Heart left ventricle (tissue), 16 donors: ENCODE results near the gene NPAS2. TPM values are rescaled to one million over a fixed set of nuclear protein-coding genes. Genes with fewer than 3 reads are reported as not detected.

Experiments used
- ATAC-seq, 4 donors: fragments of 200-7000 bp; cut with Tn5 transposase; one replicate each; pipeline ENCODE4 v1.9.1; 2020 to 2022; ENCODE audit warnings: moderate library complexity in 4 of 4, mild to moderate bottlenecking in 3 of 4, moderate number of reproducible peaks in 1 of 4
- DNase-seq, 5 donors: peaks; one replicate each; pipeline ENCODE4 v3.0.0-alpha.2; 2020
- H3K27ac ChIP-seq, 12 donors: fragments of 200-600 bp; sonication (generic) in 4 of 12; one replicate each; pipeline versions ENCODE4 v1.5.0 to v1.8.0; 2016 to 2022; ENCODE audit warnings: mild to moderate bottlenecking in 2 of 12
- H3K27me3 ChIP-seq, 9 donors: fragments of 200-600 bp; sonication (generic) in 2 of 9; one replicate each; pipeline versions ENCODE4 v1.5.1 to v1.8.0; 2016 to 2022; ENCODE audit warnings: mild to moderate bottlenecking in 3 of 9
- H3K36me3 ChIP-seq, 9 donors: fragments of 200-600 bp; sonication (generic) in 2 of 9; one replicate each; pipeline versions ENCODE4 v1.5.0 to v1.8.0; 2018 to 2022; ENCODE audit warnings: mild to moderate bottlenecking in 2 of 9
- H3K4me1 ChIP-seq, 12 donors: fragments of 200-600 bp; sonication (generic) in 4 of 12; one replicate each; pipeline versions ENCODE4 v1.5.0 to v1.8.0; 2016 to 2022; ENCODE audit warnings: mild to moderate bottlenecking in 3 of 12
- H3K4me3 ChIP-seq, 12 donors: fragments of 200-600 bp; sonication (generic) in 4 of 12; one replicate each; pipeline versions ENCODE4 v1.5.0 to v1.8.0; 2017 to 2022; ENCODE audit warnings: mild to moderate bottlenecking in 9 of 12, moderate library complexity in 4 of 12
- H3K9me3 ChIP-seq, 12 donors: fragments of 200-600 bp; sonication (generic) in 4 of 12; one replicate each; pipeline versions ENCODE4 v1.5.0 to v1.8.0; 2016 to 2022; ENCODE audit warnings: mild to moderate bottlenecking in 1 of 12
- POLR2A ChIP-seq, 2 donors: fragments of 450-650 bp; IDR thresholded peaks; one replicate each; pipeline ENCODE4 v1.6.1; 2017; ENCODE audit warnings: antibody characterized with exemption in 2 of 2, mild to moderate bottlenecking in 2 of 2, moderate library complexity in 2 of 2
- WGBS, 4 donors: extraction: QIAGEN DNeasy Blood & Tissue Kit in 2 of 4; methylation state at CpG; one replicate each; pipeline versions ENCODE4 v1.1.5 to v1.1.7; 2013 to 2018; 5-methylcytosine and 5-hydroxymethylcytosine counted together
- intact Hi-C, 10 donors: fragments of 100-400 bp; cut with DNase I; formaldehyde crosslinking; loops; one replicate each; pipeline versions ENCODE4 v1.11.1 to v1.14.2; 2022
- polyA plus RNA-seq, 2 donors: library from polyadenylated mRNA; stranded (reverse); fragments of 200-250 nt; gene quantifications; one replicate each; pipeline ENCODE4 v1.2.3, GENCODE V29; 2013
- total RNA-seq, 9 donors: library from RNA; depleted of rRNA in 2 of 9; stranded (reverse); fragments of >200 nt in 2 of 9; fragmentation: NEBNext Ultra II Directional in 3 of 9; extraction: Animal tissue kit (Norgen Biotek cat#: 25700) in 3 of 9; gene quantifications; one replicate each; pipeline versions ENCODE4 v1.1.0 to v1.2.4, GENCODE V29; 2016 to 2023
- TF ChIP-seq, protein P1 (sequence below), 12 donors: fragments of 200-600 bp; sonication (generic) in 4 of 12; IDR thresholded peaks; one replicate each; pipeline versions ENCODE4 v1.5.0 to v1.8.0; 2018 to 2022; ENCODE audit warnings: antibody characterized with exemption in 12 of 12, mild to moderate bottlenecking in 5 of 12
- donor health status: ischemic (EF 13 %, LVEDD 7.1; RV severe dilation, severe dysfunction).
- donor health status: healthy with polysubstance abuse.
- donor health status: DM: no; HTN: yes; CAD: no.
- donor health status: DM: no; HTN: no; CAD: no.
- donor health status: ischemic (EF 25% LVEDD 6.9; RV normal size, moderate dysfunction).
- donor health status: ischemic (EF 25% LVEDD 5.7; RV mildly dilated, moderate dysfunction).
- donor health status: healthy.
- donor health status: DM: yes; HTN: yes; CAD: no.
- donor health status: ischemic (EF 35%, LVEDD 5.7; RV mildly dilated, moderate dysfunction).
- donor health status: nonischemic (EF 11% LVEDD 7.7; RV severe dilation, severe dysfunction).
- donor health status: DM: yes; HTN: yes; CAD: no.
- donor health status: PGD.
- donor health status: ischemic (EF 29% LVEDD 5.4; RV normal size, mild dysfunction).
- donor health status: nonischemic (EF 23%, LVEDD 6.1; RV moderate dilation, normal function).

Gene NPAS2
- total and polyA plus RNA-seq, 11 donors: 28.2 to 144 (median 43.3) TPM

DNA sequence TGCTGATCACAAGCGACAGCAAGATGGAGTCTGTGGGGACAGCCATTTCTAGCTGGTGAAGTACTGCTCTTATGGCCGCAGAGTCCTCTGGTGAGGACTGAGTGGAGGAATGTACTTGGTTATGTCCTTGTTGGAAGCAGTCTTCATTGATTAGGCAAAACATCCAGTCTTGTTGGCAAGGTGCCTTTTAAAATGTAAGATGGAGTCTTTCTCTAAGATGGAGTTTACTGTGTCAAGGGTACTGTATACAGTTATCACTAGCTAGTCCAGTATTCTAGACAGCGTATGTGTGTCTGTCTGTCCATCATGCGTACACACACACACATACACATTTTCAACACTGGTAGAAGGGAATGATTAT, 74.8 kb downstream of the NPAS2 start:
- no peak overlapping the region for H3K4me3 ChIP-seq
- peaks cover 0 to 4% (median 0%) of the 10 kb centered on the region in 9 donors for H3K36me3 ChIP-seq
- peaks cover 0 to 2% (median 0%) of the 10 kb centered on the region in 12 donors for H3K9me3 ChIP-seq
- no peak for ATAC-seq
- intact Hi-C loops: loop anchor here in 5 of 10 donors (5.0 to 10.0 kb wide), 3 partner anchors 43 to 140 kb away; partner anchors contain the start of gene NPAS2 (in 4 of the 5)
- H3K27ac ChIP-seq: peak overlapping the region in 9 of 12 donors; percentile 36 to 85 (median 50)
- no peaks in the 10 kb centered on the region for H3K27me3 ChIP-seq
- TF ChIP-seq POLR2A (IDR thresholded peaks at IDR 0.05): no peak
- peaks cover 8 to 69% (median 31%) of the 10 kb centered on the region in 12 donors for H3K4me1 ChIP-seq
- no peak for DNase-seq
- WGBS, 4 donors: 91 to 93% (median 92%) methylated on average over 4 of the region's 4 CpGs

DNA sequence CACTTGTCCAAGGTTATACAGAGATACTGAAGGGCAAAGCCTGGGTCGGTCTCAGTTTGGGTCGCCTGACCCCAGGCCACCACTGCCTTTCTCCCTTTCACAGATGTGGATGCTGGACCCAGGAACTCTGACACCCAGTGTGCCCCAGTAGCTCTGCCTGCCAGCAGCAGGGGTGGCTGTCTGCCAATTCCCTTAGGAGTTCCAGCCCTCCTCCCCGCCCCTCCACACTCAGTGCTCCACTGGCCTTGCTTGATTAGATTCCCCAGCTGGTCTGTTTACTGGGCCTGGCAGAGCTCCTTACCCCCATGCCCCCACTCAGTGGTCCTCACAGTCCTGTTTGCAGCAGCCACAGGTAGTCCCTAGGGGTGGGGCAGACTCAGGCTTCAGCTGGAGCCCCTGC, 75.5 kb downstream of the NPAS2 start:
- peak; percentile 74 to 87 (median 80) for DNase-seq
- H3K4me1 ChIP-seq: peaks cover 8 to 66% (median 31%) of the 10 kb centered on the region in 12 donors
- intact Hi-C loops: loop anchor here in 3 of 10 donors (5.0 to 10.0 kb wide), 2 partner anchors 73 to 141 kb away; partner anchors contain the start of gene NPAS2 (in 2 of the 3)
- H3K9me3 ChIP-seq: peaks cover 0 to 8% (median 0%) of the 10 kb centered on the region in 12 donors
- no peak overlapping the region for H3K4me3 ChIP-seq
- ATAC-seq: peak; percentile 69 to 84 (median 76)
- H3K36me3 ChIP-seq: peaks cover 0 to 4% (median 0%) of the 10 kb centered on the region in 9 donors
- H3K27ac ChIP-seq: peak overlapping the region in 11 of 12 donors; percentile 9 to 85 (median 71)
- TF ChIP-seq POLR2A (IDR thresholded peaks at IDR 0.05): no peak
- TF ChIP-seq, protein P1, sequence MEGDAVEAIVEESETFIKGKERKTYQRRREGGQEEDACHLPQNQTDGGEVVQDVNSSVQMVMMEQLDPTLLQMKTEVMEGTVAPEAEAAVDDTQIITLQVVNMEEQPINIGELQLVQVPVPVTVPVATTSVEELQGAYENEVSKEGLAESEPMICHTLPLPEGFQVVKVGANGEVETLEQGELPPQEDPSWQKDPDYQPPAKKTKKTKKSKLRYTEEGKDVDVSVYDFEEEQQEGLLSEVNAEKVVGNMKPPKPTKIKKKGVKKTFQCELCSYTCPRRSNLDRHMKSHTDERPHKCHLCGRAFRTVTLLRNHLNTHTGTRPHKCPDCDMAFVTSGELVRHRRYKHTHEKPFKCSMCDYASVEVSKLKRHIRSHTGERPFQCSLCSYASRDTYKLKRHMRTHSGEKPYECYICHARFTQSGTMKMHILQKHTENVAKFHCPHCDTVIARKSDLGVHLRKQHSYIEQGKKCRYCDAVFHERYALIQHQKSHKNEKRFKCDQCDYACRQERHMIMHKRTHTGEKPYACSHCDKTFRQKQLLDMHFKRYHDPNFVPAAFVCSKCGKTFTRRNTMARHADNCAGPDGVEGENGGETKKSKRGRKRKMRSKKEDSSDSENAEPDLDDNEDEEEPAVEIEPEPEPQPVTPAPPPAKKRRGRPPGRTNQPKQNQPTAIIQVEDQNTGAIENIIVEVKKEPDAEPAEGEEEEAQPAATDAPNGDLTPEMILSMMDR (IDR thresholded peaks at IDR 0.05): no peak
- H3K27me3 ChIP-seq: no peaks in the 10 kb centered on the region
- 57 to 80% (median 65%) methylated on average over 1 to 3 of the region's 3 CpGs for WGBS, 4 donors

DNA sequence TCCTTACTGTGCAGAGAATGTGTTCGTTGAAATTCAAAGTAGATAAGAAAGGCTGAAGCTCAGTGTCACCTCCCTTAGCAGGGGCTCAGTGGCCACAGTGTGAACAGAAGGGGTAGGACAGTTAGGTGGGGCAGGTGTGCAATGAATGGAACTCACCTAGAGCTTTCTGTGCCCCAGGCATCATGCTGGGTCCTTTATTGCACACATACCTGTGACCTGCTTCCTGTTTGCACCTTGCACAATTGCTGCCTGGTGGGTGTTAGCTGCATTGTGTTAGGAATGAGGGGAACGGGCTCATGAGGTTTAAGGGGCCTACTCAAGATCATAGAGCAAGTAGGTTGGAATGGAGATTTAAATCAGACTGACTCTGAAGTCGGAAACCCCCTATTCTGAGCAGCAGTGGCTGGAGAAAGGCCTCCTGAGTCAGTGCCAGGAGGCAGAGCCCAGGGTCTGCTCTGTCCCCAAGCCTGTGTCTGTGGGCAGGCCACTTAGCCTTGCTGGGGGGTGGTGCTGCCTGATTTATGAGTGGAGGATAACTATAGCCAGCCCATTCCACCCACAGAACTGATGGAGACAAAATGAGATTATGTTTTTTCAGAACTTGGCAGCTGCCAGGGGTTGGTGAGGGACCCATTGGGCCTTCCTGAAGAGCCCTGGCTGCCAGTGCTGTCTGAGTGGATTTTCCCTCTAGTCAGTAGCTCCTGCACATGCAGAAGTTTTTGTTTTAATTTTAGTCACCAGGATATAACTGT, 76.2 kb downstream of the NPAS2 start:
- H3K36me3 ChIP-seq: peaks cover 0 to 4% (median 0%) of the 10 kb centered on the region in 9 donors
- WGBS, 4 donors: 44 to 59% (median 47%) methylated on average over 3 of the region's 3 CpGs
- no peaks in the 10 kb centered on the region for H3K27me3 ChIP-seq
- TF ChIP-seq, protein P1 (IDR thresholded peaks at IDR 0.05): no peak
- no peak for TF ChIP-seq POLR2A (IDR thresholded peaks at IDR 0.05)
- peaks cover 8 to 66% (median 31%) of the 10 kb centered on the region in 12 donors for H3K4me1 ChIP-seq
- DNase-seq (peak in 2 of 5 donors; percentile 43 to 53), ATAC-seq (peak; percentile 10 to 69 (median 42))
- intact Hi-C loops: loop anchor here in 3 of 10 donors (5.0 to 10.0 kb wide), 2 partner anchors 74 to 141 kb away; partner anchors contain the start of gene NPAS2 (in 2 of the 3)
- peak overlapping the region in 11 of 12 donors; percentile 35 to 85 (median 71) for H3K27ac ChIP-seq
- H3K9me3 ChIP-seq: peaks cover 0 to 10% (median 0%) of the 10 kb centered on the region in 12 donors
- H3K4me3 ChIP-seq: no peak overlapping the region

DNA sequence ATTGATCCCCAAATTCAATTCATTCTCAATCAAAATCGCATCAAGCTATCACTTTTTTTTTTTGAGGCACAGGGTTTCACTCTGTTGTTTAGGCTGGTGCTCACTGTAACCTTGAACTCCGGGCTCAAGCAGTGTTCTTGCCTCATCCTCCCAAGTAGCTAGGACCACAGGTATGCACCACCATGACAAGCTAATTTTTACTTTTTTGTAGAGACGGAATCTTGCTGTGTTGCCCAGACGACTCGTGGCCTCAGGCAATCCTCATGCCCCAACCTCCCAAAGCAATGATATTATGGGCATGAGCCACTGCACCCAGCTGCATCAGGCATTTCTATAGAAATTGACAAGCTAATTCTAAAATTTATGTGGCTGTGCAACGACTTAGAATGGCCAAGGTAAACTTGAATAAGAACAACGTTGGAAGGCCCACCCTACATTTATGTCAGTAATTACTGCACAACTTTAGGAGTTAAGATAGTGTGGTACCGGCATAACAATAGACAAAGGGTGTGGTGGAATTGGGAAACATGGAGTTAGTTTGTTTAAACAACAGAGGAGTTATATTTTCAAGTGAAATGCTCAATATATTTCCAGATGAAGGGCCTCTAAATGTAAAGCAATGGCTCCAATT, 78.2 kb downstream of the NPAS2 start:
- no peak overlapping the region for H3K4me3 ChIP-seq
- no peak for TF ChIP-seq POLR2A (IDR thresholded peaks at IDR 0.05)
- TF ChIP-seq, protein P1 (IDR thresholded peaks at IDR 0.05): no peak
- intact Hi-C loops: loop anchor here in 3 of 10 donors (5.0 to 10.0 kb wide), 2 partner anchors 76 to 143 kb away; partner anchors contain the start of gene NPAS2 (in 2 of the 3)
- ATAC-seq (no peak), DNase-seq (no peak)
- H3K36me3 ChIP-seq: peaks cover 0 to 2% (median 0%) of the 10 kb centered on the region in 9 donors
- 84 to 90% (median 86%) methylated on average over 8 of the region's 8 CpGs for WGBS, 4 donors
- no peak overlapping the region for H3K27ac ChIP-seq
- H3K9me3 ChIP-seq: peaks cover 0 to 10% (median 0%) of the 10 kb centered on the region in 12 donors
- peaks cover 8 to 67% (median 29%) of the 10 kb centered on the region in 12 donors for H3K4me1 ChIP-seq
- H3K27me3 ChIP-seq: no peaks in the 10 kb centered on the region
